Astrocyte (in vitro differentiated cells and primary cell): Measurements from ENCODE around the gene RIT2.

Experiments
- CTCF ChIP-seq: IDR thresholded peaks from 2 replicates; pipeline ENCODE4 v1.5.1; 2011; ENCODE audit warnings: low read depth, mild to moderate bottlenecking, inconsistent platforms, low read length, moderate library complexity; ENCODE audit not compliant: insufficient read depth
- EZH2 ChIP-seq: IDR thresholded peaks from 2 replicates; pipeline ENCODE4 v1.6.1; 2012; ENCODE audit warnings: mild to moderate bottlenecking, low read length, inconsistent platforms; ENCODE audit not compliant: insufficient read depth

DNA sequence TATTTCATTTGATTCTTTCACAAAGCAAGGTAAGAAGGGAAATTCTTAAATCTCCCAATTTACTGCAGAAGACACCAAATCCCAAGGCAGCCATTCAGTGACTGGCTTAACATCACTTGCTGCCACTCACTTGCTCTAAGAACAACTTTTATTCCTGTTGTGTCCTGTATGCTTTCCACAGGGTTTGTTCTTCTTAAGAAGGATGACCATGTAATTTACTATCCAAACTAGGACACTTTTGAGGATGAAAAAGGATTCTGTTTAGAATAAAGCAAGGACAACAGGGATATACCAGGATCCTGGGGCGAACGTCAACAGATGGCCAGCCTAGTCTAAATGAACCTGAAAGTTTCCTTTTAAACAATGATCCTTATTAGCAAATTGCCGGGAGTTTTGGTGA is 34.8 kb downstream of the RIT2 start:
- no peak for TF ChIP-seq CTCF
- no peak for TF ChIP-seq EZH2
